Ovary (tissue), 3 donors: ENCODE results near the gene CNNM4.

Source experiments
- POLR2A ChIP-seq: fragments of 450-650 bp; IDR thresholded peaks from one replicate; pipeline ENCODE4 v1.6.1; 2017; ENCODE audit warnings: antibody characterized with exemption, mild to moderate bottlenecking, moderate library complexity
- TF ChIP-seq, protein P1 (sequence below), 3 donors: fragments of 450-650 bp in 2 of 3; fragments of 200-600 bp in 1 of 3; IDR thresholded peaks; one replicate each; pipeline versions ENCODE4 v1.5.1 to v1.8.0; 2016 to 2022; ENCODE audit warnings: antibody characterized with exemption in 3 of 3, mild to moderate bottlenecking in 1 of 3
- donor health status: DM: no; HTN: no; CAD: no.

- TF ChIP-seq, protein P1, sequence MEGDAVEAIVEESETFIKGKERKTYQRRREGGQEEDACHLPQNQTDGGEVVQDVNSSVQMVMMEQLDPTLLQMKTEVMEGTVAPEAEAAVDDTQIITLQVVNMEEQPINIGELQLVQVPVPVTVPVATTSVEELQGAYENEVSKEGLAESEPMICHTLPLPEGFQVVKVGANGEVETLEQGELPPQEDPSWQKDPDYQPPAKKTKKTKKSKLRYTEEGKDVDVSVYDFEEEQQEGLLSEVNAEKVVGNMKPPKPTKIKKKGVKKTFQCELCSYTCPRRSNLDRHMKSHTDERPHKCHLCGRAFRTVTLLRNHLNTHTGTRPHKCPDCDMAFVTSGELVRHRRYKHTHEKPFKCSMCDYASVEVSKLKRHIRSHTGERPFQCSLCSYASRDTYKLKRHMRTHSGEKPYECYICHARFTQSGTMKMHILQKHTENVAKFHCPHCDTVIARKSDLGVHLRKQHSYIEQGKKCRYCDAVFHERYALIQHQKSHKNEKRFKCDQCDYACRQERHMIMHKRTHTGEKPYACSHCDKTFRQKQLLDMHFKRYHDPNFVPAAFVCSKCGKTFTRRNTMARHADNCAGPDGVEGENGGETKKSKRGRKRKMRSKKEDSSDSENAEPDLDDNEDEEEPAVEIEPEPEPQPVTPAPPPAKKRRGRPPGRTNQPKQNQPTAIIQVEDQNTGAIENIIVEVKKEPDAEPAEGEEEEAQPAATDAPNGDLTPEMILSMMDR (IDR thresholded peaks at IDR 0.05) = no peak
- TF ChIP-seq POLR2A = no peak
These were observed 53.0 kb downstream of the CNNM4 start for GRCh38 chr2:96813656-96814055.
